HFFc6 (cell line): ENCODE data around the gene TRIM46. TPM values are rescaled to one million over a fixed set of nuclear protein-coding genes. Genes with fewer than 3 reads are reported as not detected.

Source experiments
- DNase-seq: peaks from one replicate; pipeline ENCODE4 v3.0.0-alpha.2; 2018
- H3K27ac Mint-ChIP-seq: 2 replicates; pipeline ENCODE4 v1.8.0; 2020; ENCODE audit warnings: mild to moderate bottlenecking, mixed read lengths
- H3K27me3 Mint-ChIP-seq: 2 replicates; pipeline ENCODE4 v1.8.0; 2021; ENCODE audit warnings: mild to moderate bottlenecking, moderate library complexity, mixed read lengths; ENCODE audit not compliant: insufficient read depth
- H3K36me3 Mint-ChIP-seq: 2 replicates; pipeline ENCODE4 v1.8.0; 2021; ENCODE audit warnings: low read depth, mixed read lengths
- H3K4me1 Mint-ChIP-seq: 2 replicates; pipeline ENCODE4 v1.8.0; 2020; ENCODE audit warnings: low read depth, mixed read lengths
- H3K4me3 Mint-ChIP-seq: 2 replicates; pipeline ENCODE4 v1.8.0; 2020; ENCODE audit warnings: mild to moderate bottlenecking, moderate library complexity, mixed read lengths
- H3K9me3 Mint-ChIP-seq: 2 replicates; pipeline ENCODE4 v1.8.0; 2020; ENCODE audit warnings: mild to moderate bottlenecking, mixed read lengths
- CTCF ChIP-seq: fragments of 200-600 bp; sonication (generic); IDR thresholded peaks from 2 replicates; pipeline ENCODE4 v1.5.0; 2021; ENCODE audit warnings: antibody characterized with exemption, mild to moderate bottlenecking
- total RNA-seq, 6 experiments: library from RNA; stranded (reverse); fragmentation: NEBNext Ultra II Directional; extraction: Animal tissue kit (Norgen Biotek cat#: 25700); gene quantifications; 2 replicates in 1 of 6; 3 replicates in 5 of 6; pipeline ENCODE4 v1.2.3, GENCODE V29; 2021

TRIM46 gene
- total RNA-seq, 6 experiments from 2014 or later: 5.1 to 7.1 (median 6.1) TPM

- H3K27me3 Mint-ChIP-seq: peaks cover 7% of the 10 kb centered on the region
- H3K27ac Mint-ChIP-seq: no peak overlapping the region
- DNase-seq: no peak
- no peak overlapping the region for H3K4me3 Mint-ChIP-seq
- peaks cover 14% of the 10 kb centered on the region for H3K36me3 Mint-ChIP-seq
- no peaks in the 10 kb centered on the region for H3K9me3 Mint-ChIP-seq
- peaks cover 28% of the 10 kb centered on the region for H3K4me1 Mint-ChIP-seq
- no peak for TF ChIP-seq CTCF
Measured at GRCh38 chr1:155169541-155169940, 4.1 kb upstream of the TRIM46 start.

DNA sequence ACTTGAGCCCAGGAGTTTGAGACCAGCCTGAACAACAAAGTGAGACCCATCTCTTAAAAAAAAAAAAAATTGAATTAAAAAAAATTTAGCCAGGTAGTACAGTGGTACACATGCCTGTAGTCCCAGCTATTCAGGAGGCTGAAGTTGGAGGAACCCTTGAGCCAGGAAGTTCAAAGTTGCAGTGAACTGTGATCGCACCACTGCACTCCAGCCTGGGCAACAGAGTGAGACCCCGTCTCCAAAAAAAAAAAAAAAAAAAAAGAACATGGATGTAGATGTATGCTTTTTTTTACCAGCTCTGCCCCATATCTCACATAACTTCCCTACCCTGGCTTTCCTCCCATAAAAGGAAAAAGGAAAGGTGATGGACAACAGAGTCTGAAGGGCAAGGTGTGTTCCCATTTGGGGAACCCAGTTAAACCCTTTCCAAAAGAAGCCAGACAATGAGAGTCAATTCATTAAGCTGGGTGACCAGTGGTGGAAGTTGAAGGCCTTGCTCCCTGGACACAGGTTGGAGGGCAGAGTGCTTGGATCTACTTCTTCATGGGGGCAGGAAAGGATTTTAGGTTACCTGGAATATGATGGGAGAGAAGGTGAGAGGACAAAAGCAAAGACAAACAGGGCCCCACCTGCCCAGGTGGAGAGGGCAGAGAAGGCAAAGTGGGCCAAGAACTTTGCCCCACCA is 3.4 kb upstream of the TRIM46 start:
- no peak for DNase-seq
- H3K36me3 Mint-ChIP-seq: peaks cover 14% of the 10 kb centered on the region
- TF ChIP-seq CTCF: no peak
- H3K9me3 Mint-ChIP-seq: no peaks in the 10 kb centered on the region
- no peak overlapping the region for H3K27ac Mint-ChIP-seq
- H3K4me1 Mint-ChIP-seq: peaks cover 33% of the 10 kb centered on the region
- H3K27me3 Mint-ChIP-seq: peaks cover 7% of the 10 kb centered on the region
- H3K4me3 Mint-ChIP-seq: no peak overlapping the region

DNA sequence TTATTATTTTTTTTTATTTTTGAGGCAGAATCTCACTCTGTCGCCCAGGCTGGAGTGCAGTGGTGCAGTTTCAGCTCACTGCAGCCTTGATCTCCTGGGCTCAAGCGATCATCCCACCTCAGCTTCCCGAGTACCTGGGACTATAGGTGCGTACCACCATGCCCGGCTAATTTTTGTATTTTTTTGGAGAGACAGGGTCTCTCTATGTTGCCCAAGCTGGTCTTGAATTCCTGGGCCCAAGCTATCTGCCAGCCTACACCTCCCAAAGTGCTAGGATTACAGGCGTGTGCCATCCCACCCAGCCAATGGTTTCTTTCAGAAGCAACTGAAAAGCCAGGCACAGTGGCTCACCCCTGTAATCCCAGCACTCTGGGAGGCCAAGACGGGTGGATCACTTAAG is 2.8 kb upstream of the TRIM46 start:
- no peak overlapping the region for H3K4me3 Mint-ChIP-seq
- no peak for TF ChIP-seq CTCF

GRCh38 chr1:155171836-155172731 is 1.6 kb upstream of the TRIM46 start:
- Mint-ChIP-seq H3K9me3 (no peaks in the 10 kb centered on the region), H3K4me3 (peak overlapping the region; percentile 93), H3K4me1 (peaks cover 41% of the 10 kb centered on the region), H3K36me3 (peaks cover 14% of the 10 kb centered on the region), H3K27ac (peak overlapping the region; percentile 97), H3K27me3 (peaks cover 2% of the 10 kb centered on the region; the same call in 1 of the 2 replicates)
- TF ChIP-seq CTCF: no peak
- DNase-seq: no peak

More for the DNA sequence above, 2.8 kb upstream of the TRIM46 start:
- Mint-ChIP-seq H3K36me3 (peaks cover 14% of the 10 kb centered on the region), H3K27me3 (peaks cover 7% of the 10 kb centered on the region), H3K4me1 (peaks cover 33% of the 10 kb centered on the region), H3K27ac (no peak overlapping the region), H3K9me3 (no peaks in the 10 kb centered on the region)
- DNase-seq: no peak

GRCh38 chr1:155172732-155173477 is 744 bp upstream of the TRIM46 start, which contains the start of gene KRTCAP2:
TSS of gene KRTCAP2 (minus strand) at chr1:155173304. CDS start at chr1:155173224, 80 bp downstream.
- peaks cover 2% of the 10 kb centered on the region; the same call in 1 of the 2 replicates for H3K27me3 Mint-ChIP-seq

More at GRCh38 chr1:155172732-155173477, 744 bp upstream of the TRIM46 start, which contains the start of gene KRTCAP2:
- Mint-ChIP-seq H3K4me3 (peak within 1 kb of the TSS; percentile 93), H3K9me3 (no peaks in the 10 kb centered on the region), H3K36me3 (peaks cover 14% of the 10 kb centered on the region), H3K27ac (peak within 1 kb of the TSS; percentile 97), H3K4me1 (peaks cover 36% of the 10 kb centered on the region)
- peak; percentile 94 for TF ChIP-seq CTCF
- DNase-seq: peak; percentile 95
